Neuronal stem cell (in vitro differentiated cells): Measurements from ENCODE around the gene LILRA5. TPM values are rescaled to one million over a fixed set of nuclear protein-coding genes. Genes with fewer than 3 reads are reported as not detected.
A peak's percentile ranks its signal among the peaks of the same experiment; 100 is the strongest.

ENCODE experiments used
- DNase-seq: peaks from one replicate; pipeline ENCODE4 v3.0.0-alpha.2; 2013; ENCODE audit warnings: low spot score
- H2AFZ ChIP-seq: one replicate; pipeline ENCODE4 v1.6.1; 2013; ENCODE audit warnings: mild to moderate bottlenecking, low read length, inconsistent platforms
- H2AK5ac ChIP-seq: 2 replicates; pipeline ENCODE4 v1.6.1; 2013; ENCODE audit warnings: low read depth, mild to moderate bottlenecking, inconsistent platforms, low read length, moderate library complexity, mixed read lengths
- H2BK120ac ChIP-seq: 2 replicates; pipeline ENCODE4 v1.6.1; 2013; ENCODE audit warnings: low read depth, mild to moderate bottlenecking, inconsistent platforms, low read length, moderate library complexity, mixed read lengths
- H2BK12ac ChIP-seq: one replicate; pipeline ENCODE4 v1.6.1; 2013; ENCODE audit warnings: low read length, inconsistent platforms
- H2BK15ac ChIP-seq: 2 replicates; pipeline ENCODE4 v1.6.1; 2013; ENCODE audit warnings: mild to moderate bottlenecking, low read length, inconsistent platforms, mixed read lengths
- H2BK5ac ChIP-seq: one replicate; pipeline ENCODE4 v1.6.1; 2013; ENCODE audit warnings: inconsistent platforms, mild to moderate bottlenecking, low read length, moderate library complexity
- H3K14ac ChIP-seq: one replicate; pipeline ENCODE4 v1.6.1; 2013; ENCODE audit warnings: low read length, inconsistent platforms
- H3K18ac ChIP-seq: 2 replicates; pipeline ENCODE4 v1.6.1; 2013; ENCODE audit warnings: low read length, inconsistent platforms
- H3K23ac ChIP-seq: 2 replicates; pipeline ENCODE4 v1.6.1; 2013; ENCODE audit warnings: low read depth, mild to moderate bottlenecking, mixed read lengths, low read length, inconsistent platforms; ENCODE audit not compliant: poor library complexity
- H3K27ac ChIP-seq: replicated peaks from 3 replicates; pipeline ENCODE4 v1.5.1; 2013; ENCODE audit warnings: low read length, inconsistent platforms
- H3K27me3 ChIP-seq, 3 experiments: 2 replicates each; pipeline ENCODE4 v1.6.1; 2013; ENCODE audit warnings: low read length in 3 of 3, mild to moderate bottlenecking in 2 of 3, inconsistent platforms in 1 of 3, low read depth in 1 of 3, mixed read lengths in 1 of 3, moderate library complexity in 1 of 3; ENCODE audit not compliant: control insufficient read depth in 3 of 3, insufficient read depth in 3 of 3
- H3K36me3 ChIP-seq, 2 donors: replicated peaks in 1 of 2; 2 replicates each; pipeline ENCODE4 v1.6.1; 2013; ENCODE audit warnings: low read length in 2 of 2; ENCODE audit not compliant: control insufficient read depth in 2 of 2, insufficient read depth in 2 of 2
- H3K4ac ChIP-seq: 2 replicates; pipeline ENCODE4 v1.6.1; 2013; ENCODE audit warnings: inconsistent platforms, mild to moderate bottlenecking, low read length, moderate library complexity
- H3K4me1 ChIP-seq, 2 donors: 1 replicate in 1 of 2; 2 replicates in 1 of 2; pipeline ENCODE4 v1.6.1; 2013; ENCODE audit warnings: low read length in 2 of 2, low read depth in 1 of 2; ENCODE audit not compliant: control insufficient read depth in 2 of 2, insufficient read depth in 1 of 2
- H3K4me2 ChIP-seq: one replicate; pipeline ENCODE4 v1.6.1; 2013; ENCODE audit warnings: mild to moderate bottlenecking, low read length, inconsistent platforms; ENCODE audit not compliant: insufficient read depth, poor library complexity, severe bottlenecking
- H3K4me3 ChIP-seq, 2 donors: 2 replicates each; pipeline ENCODE4 v1.5.1; 2013; ENCODE audit warnings: low read length in 2 of 2, mild to moderate bottlenecking in 2 of 2, inconsistent platforms in 1 of 2, moderate library complexity in 1 of 2
- H3K79me1 ChIP-seq: one replicate; pipeline ENCODE4 v1.6.1; 2013; ENCODE audit warnings: low read depth, mild to moderate bottlenecking, inconsistent platforms, low read length, moderate library complexity
- H3K9ac ChIP-seq: one replicate; pipeline ENCODE4 v1.6.1; 2013; ENCODE audit warnings: mild to moderate bottlenecking, low read depth, low read length, inconsistent platforms; ENCODE audit not compliant: poor library complexity
- H3K9me3 ChIP-seq, 2 donors: replicated peaks in 1 of 2; 2 replicates each; pipeline versions ENCODE3 to v1.6.1; 2013; ENCODE audit warnings: low read length in 2 of 2, mild to moderate bottlenecking in 2 of 2, inconsistent platforms in 1 of 2, low read depth in 1 of 2, mixed read lengths in 1 of 2, moderate library complexity in 1 of 2; ENCODE audit not compliant: control insufficient read depth in 2 of 2, insufficient read depth in 1 of 2
- H4K8ac ChIP-seq: one replicate; pipeline ENCODE4 v1.6.1; 2013; ENCODE audit warnings: low read depth, mild to moderate bottlenecking, inconsistent platforms, low read length, moderate library complexity
- H4K91ac ChIP-seq: one replicate; pipeline ENCODE4 v1.6.1; 2013; ENCODE audit warnings: low read length, low read depth, mild to moderate bottlenecking, inconsistent platforms; ENCODE audit not compliant: poor library complexity
- WGBS, 2 donors: extraction: QIAGEN DNeasy Blood & Tissue Kit; methylation state at CpG; one replicate each; pipeline ENCODE4 v1.1.7; 2013; ENCODE audit warnings: missing lambda C conversion rate in 2 of 2, mixed read lengths in 1 of 2; ENCODE audit not compliant: insufficient read length in 2 of 2, insufficient replicate concordance in 1 of 2; ENCODE audit errors: extremely low coverage in 2 of 2; 5-methylcytosine and 5-hydroxymethylcytosine counted together
- small RNA-seq: library from polyadenylated mRNA; stranded (forward); fragments of <200 nt; extraction: miRNeasy Mini kit (QIAGEN cat#:217004); gene quantifications from one replicate; pipeline ENCODE3, GENCODE V24; 2013; ENCODE audit not compliant: insufficient read depth

LILRA5 gene

DNA sequence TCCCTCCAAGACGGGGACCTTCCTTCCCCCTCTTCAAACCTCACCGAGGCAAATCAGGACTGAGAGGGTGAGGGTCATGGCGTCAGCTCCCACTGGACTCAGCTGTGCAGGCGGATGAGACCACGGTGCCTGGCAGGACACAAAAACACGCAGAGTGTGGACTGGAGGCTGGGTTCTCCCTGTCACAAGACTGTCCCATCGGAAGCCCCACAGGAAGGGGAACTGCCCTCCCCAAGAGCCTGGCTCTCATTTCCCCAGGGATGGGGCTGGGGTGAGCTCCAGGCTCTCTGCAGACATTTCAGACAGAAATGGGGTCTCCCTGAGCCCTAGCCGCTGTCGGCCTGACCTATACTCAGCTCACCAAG, 55.9 kb downstream of the LILRA5 start, which contains the start of gene LILRB5:
Gene LILRB5, minus strand, starts transcription at position 158 of the 365 bp plus-strand sequence. Its CDS starts 80 bp downstream, at position 78.
- peak within 1 kb of the TSS; percentile 5 for H3K23ac ChIP-seq
- no peaks in the 10 kb centered on the region for H3K36me3 ChIP-seq
- H4K91ac ChIP-seq = no peak within 1 kb of the TSS
- H3K27me3 ChIP-seq = peaks cover 0 to 44% (median 4%) of the 10 kb centered on the region in 3 experiments
- no peak within 1 kb of the TSS for H2AFZ ChIP-seq
- peak within 1 kb of the TSS; percentile 80 for H3K18ac ChIP-seq
- peak within 1 kb of the TSS; percentile 24 for H2BK5ac ChIP-seq
- no peak within 1 kb of the TSS for H3K4me2 ChIP-seq
- DNase-seq = no peak
- no peaks in the 10 kb centered on the region for H3K9me3 ChIP-seq
- H3K27ac ChIP-seq = no peak within 1 kb of the TSS
- WGBS, 2 donors = no CpG with 5 or more reads among the region's 9 CpGs
- no peak within 1 kb of the TSS for H3K4me3 ChIP-seq
- peak within 1 kb of the TSS; percentile 14 for H2BK15ac ChIP-seq
- no peaks in the 10 kb centered on the region for H3K4me1 ChIP-seq
- no peak within 1 kb of the TSS for H2BK12ac ChIP-seq
- H3K14ac ChIP-seq = no peak within 1 kb of the TSS
- H2BK120ac ChIP-seq = no peak within 1 kb of the TSS
- no peaks in the 10 kb centered on the region for H3K79me1 ChIP-seq
- H4K8ac ChIP-seq = no peak within 1 kb of the TSS
- no peak within 1 kb of the TSS for H3K4ac ChIP-seq
- no peak within 1 kb of the TSS for H3K9ac ChIP-seq
- H2AK5ac ChIP-seq = no peak within 1 kb of the TSS

Small RNA genes within 50 kb of the gene (small RNA-seq; reads per million reads assigned to genes)
- gene AC245884.12 = not detected
- gene MIR4752 = not detected
- gene RNU6-1307P = not detected
